Parathyroid adenoma (tissue), 2 donors: Measurements from ENCODE around the gene MALT1.
"Not testable (repeated sequence)": the region's sequence is repeated elsewhere in the genome, so short reads cannot be mapped to it uniquely, and the experiment has no call there.

Experiments used
- H2AFZ ChIP-seq: fragments of 300-600 bp; sonication (generic); one replicate; pipeline ENCODE4 v1.7.0; 2017; ENCODE audit warnings: antibody characterized with exemption, mild to moderate bottlenecking
- H3K27ac ChIP-seq: fragments of 300-600 bp; sonication (generic); one replicate; pipeline ENCODE4 v1.7.0; 2017
- H3K27me3 ChIP-seq: fragments of 300-600 bp; sonication (generic); one replicate; pipeline ENCODE4 v1.7.0; 2017; ENCODE audit warnings: low read length; ENCODE audit not compliant: control insufficient read depth, insufficient read depth
- H3K36me3 ChIP-seq: fragments of 300-600 bp; sonication (generic); one replicate; pipeline ENCODE4 v1.7.0; 2017; ENCODE audit warnings: low read length; ENCODE audit not compliant: control insufficient read depth, insufficient read depth
- H3K4me1 ChIP-seq: fragments of 300-600 bp; sonication (generic); one replicate; pipeline ENCODE4 v1.7.0; 2017; ENCODE audit warnings: control low read depth
- H3K4me2 ChIP-seq: fragments of 300-600 bp; sonication (generic); one replicate; pipeline ENCODE4 v1.7.0; 2017; ENCODE audit warnings: low read length
- H3K4me3 ChIP-seq: fragments of 300-600 bp; sonication (generic); one replicate; pipeline ENCODE4 v1.7.0; 2017; ENCODE audit warnings: low read depth, low read length
- H3K79me2 ChIP-seq: fragments of 300-600 bp; sonication (generic); one replicate; pipeline ENCODE4 v1.7.0; 2017; ENCODE audit warnings: control low read depth
- H3K9ac ChIP-seq: fragments of 300-600 bp; sonication (generic); one replicate; pipeline ENCODE4 v1.7.0; 2017; ENCODE audit warnings: mild to moderate bottlenecking
- H3K9me3 ChIP-seq: fragments of 300-600 bp; sonication (generic); one replicate; pipeline ENCODE4 v1.7.0; 2017; ENCODE audit warnings: low read length; ENCODE audit not compliant: control insufficient read depth
- TF ChIP-seq, protein P1 (sequence below): fragments of 300-600 bp; sonication (generic); IDR thresholded peaks from one replicate; pipeline ENCODE4 v1.7.0; 2017; ENCODE audit warnings: antibody characterized with exemption, mild to moderate bottlenecking
- donor health status: primary hyperparathyroidism.

MALT1 gene

DNA sequence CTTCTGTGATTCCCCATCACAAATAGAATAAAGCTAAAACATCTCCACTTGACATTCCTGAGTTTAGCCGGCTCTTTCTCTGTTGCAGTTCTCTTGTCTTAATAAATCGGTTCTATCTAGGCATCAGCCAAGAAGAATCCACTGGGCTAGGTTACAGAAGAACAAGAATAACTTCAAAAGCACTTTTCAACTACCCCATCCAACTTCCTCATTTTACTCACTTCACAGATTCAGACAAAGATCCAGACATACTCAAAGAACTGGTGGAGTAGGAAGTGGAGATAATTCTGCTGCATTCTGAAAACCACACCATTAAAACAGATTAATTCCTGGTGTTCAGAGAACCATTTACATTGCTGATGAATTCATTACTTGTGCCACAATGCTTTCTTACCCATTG is 32.8 kb upstream of the MALT1 start:
- no peaks in the 10 kb centered on the region for H3K27me3 ChIP-seq
- no peak overlapping the region for H3K9ac ChIP-seq
- H3K4me1 ChIP-seq: no peaks in the 10 kb centered on the region
- no peak overlapping the region for H2AFZ ChIP-seq
- H3K27ac ChIP-seq: no peak overlapping the region
- no peaks in the 10 kb centered on the region for H3K9me3 ChIP-seq
- TF ChIP-seq, protein P1, sequence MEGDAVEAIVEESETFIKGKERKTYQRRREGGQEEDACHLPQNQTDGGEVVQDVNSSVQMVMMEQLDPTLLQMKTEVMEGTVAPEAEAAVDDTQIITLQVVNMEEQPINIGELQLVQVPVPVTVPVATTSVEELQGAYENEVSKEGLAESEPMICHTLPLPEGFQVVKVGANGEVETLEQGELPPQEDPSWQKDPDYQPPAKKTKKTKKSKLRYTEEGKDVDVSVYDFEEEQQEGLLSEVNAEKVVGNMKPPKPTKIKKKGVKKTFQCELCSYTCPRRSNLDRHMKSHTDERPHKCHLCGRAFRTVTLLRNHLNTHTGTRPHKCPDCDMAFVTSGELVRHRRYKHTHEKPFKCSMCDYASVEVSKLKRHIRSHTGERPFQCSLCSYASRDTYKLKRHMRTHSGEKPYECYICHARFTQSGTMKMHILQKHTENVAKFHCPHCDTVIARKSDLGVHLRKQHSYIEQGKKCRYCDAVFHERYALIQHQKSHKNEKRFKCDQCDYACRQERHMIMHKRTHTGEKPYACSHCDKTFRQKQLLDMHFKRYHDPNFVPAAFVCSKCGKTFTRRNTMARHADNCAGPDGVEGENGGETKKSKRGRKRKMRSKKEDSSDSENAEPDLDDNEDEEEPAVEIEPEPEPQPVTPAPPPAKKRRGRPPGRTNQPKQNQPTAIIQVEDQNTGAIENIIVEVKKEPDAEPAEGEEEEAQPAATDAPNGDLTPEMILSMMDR: no peak
- H3K4me2 ChIP-seq: no peak overlapping the region
- H3K4me3 ChIP-seq: no peak overlapping the region
- H3K36me3 ChIP-seq: no peaks in the 10 kb centered on the region
- H3K79me2 ChIP-seq: no peaks in the 10 kb centered on the region

- TF ChIP-seq, protein P1: no peak
- H3K27ac ChIP-seq: no peak overlapping the region
- H3K9ac ChIP-seq: no peak overlapping the region
- H3K27me3 ChIP-seq: no peaks in the 10 kb centered on the region
- H3K79me2 ChIP-seq: no peaks in the 10 kb centered on the region
- no peaks in the 10 kb centered on the region for H3K9me3 ChIP-seq
- no peak overlapping the region for H3K4me2 ChIP-seq
- H3K4me1 ChIP-seq: no peaks in the 10 kb centered on the region
- no peaks in the 10 kb centered on the region for H3K36me3 ChIP-seq
- H3K4me3 ChIP-seq: no peak overlapping the region
- H2AFZ ChIP-seq: no peak overlapping the region
These were observed 32.0 kb upstream of the MALT1 start for GRCh38 chr18:58639237-58639636.

DNA sequence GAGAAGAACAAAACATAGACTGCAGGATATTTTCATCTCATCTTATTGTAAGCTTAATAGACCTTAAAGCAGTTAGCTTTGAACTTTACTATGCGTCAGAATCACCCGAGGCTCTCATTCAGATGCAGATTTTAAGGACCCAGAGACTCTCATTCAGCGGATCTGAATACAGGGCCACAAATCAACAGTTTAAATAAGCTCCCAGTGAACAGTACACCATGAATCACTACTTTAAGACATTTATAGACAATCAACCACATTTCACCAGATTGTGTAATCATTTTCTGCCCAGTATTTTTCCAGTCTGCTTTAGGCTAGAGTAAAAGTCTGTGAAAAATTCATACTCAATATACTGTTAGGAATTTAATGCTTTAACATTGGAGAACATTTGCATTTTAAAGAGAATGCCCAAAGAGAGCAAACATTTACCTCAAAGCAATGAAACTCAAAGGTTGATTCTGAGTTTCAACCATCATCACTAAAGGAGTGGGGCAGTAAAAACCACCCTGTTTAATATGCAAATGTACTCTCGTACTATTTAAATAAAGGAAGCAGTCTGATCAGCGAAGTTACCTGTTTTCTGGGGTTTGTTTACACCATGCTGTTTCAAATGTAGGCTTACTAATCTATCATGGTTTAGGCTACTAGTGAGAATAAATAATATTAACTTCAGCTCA is 31.4 kb upstream of the MALT1 start:
- Histone ChIP-seq H3K9ac (no peak overlapping the region), H2AFZ (no peak overlapping the region), H3K4me1 (no peaks in the 10 kb centered on the region), H3K4me3 (no peak overlapping the region), H3K27me3 (no peaks in the 10 kb centered on the region), H3K79me2 (no peaks in the 10 kb centered on the region), H3K9me3 (no peaks in the 10 kb centered on the region), H3K27ac (no peak overlapping the region), H3K36me3 (no peaks in the 10 kb centered on the region), H3K4me2 (no peak overlapping the region)
- TF ChIP-seq, protein P1: no peak

GRCh38 chr18:58640428-58640805 is 30.8 kb upstream of the MALT1 start:
- no peaks in the 10 kb centered on the region for H3K79me2 ChIP-seq
- H2AFZ ChIP-seq: no peak overlapping the region
- no peak overlapping the region for H3K27ac ChIP-seq
- no peaks in the 10 kb centered on the region for H3K36me3 ChIP-seq
- H3K9me3 ChIP-seq: no peaks in the 10 kb centered on the region
- H3K4me2 ChIP-seq: no peak overlapping the region
- TF ChIP-seq, protein P1: no peak
- H3K4me1 ChIP-seq: no peaks in the 10 kb centered on the region
- no peaks in the 10 kb centered on the region for H3K27me3 ChIP-seq
- no peak overlapping the region for H3K4me3 ChIP-seq
- H3K9ac ChIP-seq: no peak overlapping the region

GRCh38 chr18:58640891-58641610 is 30.2 kb upstream of the MALT1 start:
- Histone ChIP-seq H3K27ac (no peak overlapping the region), H3K4me1 (no peaks in the 10 kb centered on the region)
- TF ChIP-seq, protein P1: no peak

GRCh38 chr18:58643557-58643956 is 27.7 kb upstream of the MALT1 start:
- not testable (repeated sequence) for H3K27me3 ChIP-seq, H3K4me1 ChIP-seq, H3K4me3 ChIP-seq, H2AFZ ChIP-seq, H3K79me2 ChIP-seq, H3K9ac ChIP-seq, H3K27ac ChIP-seq, H3K4me2 ChIP-seq, H3K9me3 ChIP-seq, H3K36me3 ChIP-seq

More at GRCh38 chr18:58640891-58641610, 30.2 kb upstream of the MALT1 start:
- Histone ChIP-seq H3K79me2 (no peaks in the 10 kb centered on the region), H2AFZ (no peak overlapping the region), H3K4me3 (no peak overlapping the region), H3K36me3 (no peaks in the 10 kb centered on the region), H3K4me2 (no peak overlapping the region), H3K9me3 (no peaks in the 10 kb centered on the region), H3K27me3 (no peaks in the 10 kb centered on the region), H3K9ac (no peak overlapping the region)
